GM23248 (cell line): Measurements from ENCODE around the gene FHOD1.

Source experiments
- EZH2 ChIP-seq: fragments of 200-600 bp; sonication (generic); IDR thresholded peaks from 2 replicates; pipeline ENCODE4 v1.6.1; 2018; ENCODE audit warnings: antibody characterized with exemption, mild to moderate bottlenecking; ENCODE audit not compliant: insufficient read depth, poor library complexity, severe bottlenecking
- EZH2phosphoT487 ChIP-seq: fragments of 200-600 bp; sonication (generic); IDR thresholded peaks from 2 replicates; pipeline ENCODE4 v1.6.1; 2018; ENCODE audit warnings: antibody characterized with exemption, moderate library complexity, mild to moderate bottlenecking, low read depth; ENCODE audit not compliant: insufficient read depth

DNA sequence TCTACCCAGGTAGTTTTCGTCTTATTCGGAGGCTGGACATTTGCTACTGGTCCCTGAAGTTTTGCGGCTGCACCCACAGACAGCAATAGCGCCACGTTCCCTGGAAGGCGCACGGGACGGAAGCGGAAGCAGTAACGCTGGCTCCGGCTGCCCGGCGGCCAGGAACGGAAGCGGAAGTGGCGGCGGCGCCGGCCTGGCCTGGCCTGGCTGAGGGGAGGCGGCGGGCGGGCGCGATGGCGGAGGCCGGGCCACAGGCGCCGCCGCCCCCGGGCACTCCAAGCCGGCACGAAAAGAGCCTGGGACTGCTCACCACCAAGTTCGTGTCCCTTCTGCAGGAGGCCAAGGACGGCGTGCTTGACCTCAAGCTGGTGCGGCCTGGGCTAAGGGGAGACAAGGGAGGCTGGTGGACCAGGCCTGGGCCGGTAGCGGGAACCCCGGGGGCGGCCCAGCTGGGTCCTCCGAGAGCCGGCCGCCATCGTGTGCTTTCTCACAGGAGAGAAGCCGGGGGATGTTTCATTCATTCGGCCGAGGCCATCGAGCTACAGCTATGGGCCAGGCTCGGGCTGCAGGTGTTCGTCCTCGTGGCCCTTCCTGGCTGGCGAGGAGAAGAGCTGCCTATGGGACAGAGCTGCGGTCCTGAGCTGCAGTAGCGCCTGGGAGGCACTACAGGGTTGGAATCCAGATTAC lies 55.1 kb downstream of the FHOD1 start, which contains the start of gene E2F4:
- TF ChIP-seq EZH2 (no peak), EZH2phosphoT487 (no peak)
